HFF-Myc (cell line): Measurements from ENCODE around the gene PRKN.

ENCODE experiments used
- DNase-seq: peaks from one replicate; pipeline ENCODE4 v3.0.0-alpha.2; 2011; ENCODE audit warnings: low read depth; ENCODE audit errors: extremely low read depth
- H3K4me3 ChIP-seq: replicated peaks from 2 replicates; pipeline ENCODE4 v1.5.1; 2011; ENCODE audit warnings: low read depth, mild to moderate bottlenecking, control low read depth, low read length
- CTCF ChIP-seq: IDR thresholded peaks from 2 replicates; pipeline ENCODE4 v1.5.1; 2012; ENCODE audit warnings: mild to moderate bottlenecking, low read depth, low read length, control low read depth; ENCODE audit errors: missing control alignments

PRKN gene

DNA sequence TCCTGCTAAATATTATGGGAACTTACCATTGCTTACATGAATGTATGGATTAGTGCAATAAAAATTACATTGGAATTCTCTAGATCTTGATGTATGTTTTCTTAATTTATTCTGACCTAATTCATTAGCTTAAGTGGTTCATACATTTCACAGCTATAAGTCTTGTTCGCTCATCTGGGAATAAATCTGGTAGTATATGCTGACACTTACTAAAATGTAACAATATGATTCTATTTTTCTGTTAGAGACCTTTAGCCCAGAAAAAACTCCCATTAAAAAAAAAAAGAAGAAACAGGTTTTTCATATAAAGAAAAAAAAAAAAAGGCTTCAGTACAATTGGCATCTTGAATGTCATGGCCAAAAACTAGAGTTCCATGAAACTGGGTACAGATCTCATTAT, 1059.6 kb downstream of the PRKN start:
- no peak for TF ChIP-seq CTCF
- no peak overlapping the region for H3K4me3 ChIP-seq
- DNase-seq, result no peak

DNA sequence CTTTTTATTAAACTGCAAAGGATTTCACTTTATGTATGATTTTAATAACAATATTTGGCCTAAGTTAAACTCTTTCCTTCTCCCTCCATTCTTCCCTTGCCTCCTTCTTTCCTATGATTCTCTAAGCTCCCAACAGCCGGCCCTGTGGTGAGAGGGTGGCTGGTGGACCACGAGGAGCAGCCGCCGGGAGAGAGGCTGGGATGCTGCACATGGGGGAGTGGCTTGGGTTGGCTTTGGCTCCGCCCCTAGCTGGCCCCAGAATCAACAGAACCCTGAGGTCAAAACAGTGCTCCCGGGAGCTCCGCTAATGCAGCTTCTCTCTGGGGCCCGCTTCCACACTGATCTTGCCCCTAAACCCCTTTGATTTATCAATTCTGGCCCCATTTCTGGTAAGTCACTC, 1063.9 kb downstream of the PRKN start:
- H3K4me3 ChIP-seq, result no peak overlapping the region
- TF ChIP-seq CTCF, result no peak
- no peak for DNase-seq

DNA sequence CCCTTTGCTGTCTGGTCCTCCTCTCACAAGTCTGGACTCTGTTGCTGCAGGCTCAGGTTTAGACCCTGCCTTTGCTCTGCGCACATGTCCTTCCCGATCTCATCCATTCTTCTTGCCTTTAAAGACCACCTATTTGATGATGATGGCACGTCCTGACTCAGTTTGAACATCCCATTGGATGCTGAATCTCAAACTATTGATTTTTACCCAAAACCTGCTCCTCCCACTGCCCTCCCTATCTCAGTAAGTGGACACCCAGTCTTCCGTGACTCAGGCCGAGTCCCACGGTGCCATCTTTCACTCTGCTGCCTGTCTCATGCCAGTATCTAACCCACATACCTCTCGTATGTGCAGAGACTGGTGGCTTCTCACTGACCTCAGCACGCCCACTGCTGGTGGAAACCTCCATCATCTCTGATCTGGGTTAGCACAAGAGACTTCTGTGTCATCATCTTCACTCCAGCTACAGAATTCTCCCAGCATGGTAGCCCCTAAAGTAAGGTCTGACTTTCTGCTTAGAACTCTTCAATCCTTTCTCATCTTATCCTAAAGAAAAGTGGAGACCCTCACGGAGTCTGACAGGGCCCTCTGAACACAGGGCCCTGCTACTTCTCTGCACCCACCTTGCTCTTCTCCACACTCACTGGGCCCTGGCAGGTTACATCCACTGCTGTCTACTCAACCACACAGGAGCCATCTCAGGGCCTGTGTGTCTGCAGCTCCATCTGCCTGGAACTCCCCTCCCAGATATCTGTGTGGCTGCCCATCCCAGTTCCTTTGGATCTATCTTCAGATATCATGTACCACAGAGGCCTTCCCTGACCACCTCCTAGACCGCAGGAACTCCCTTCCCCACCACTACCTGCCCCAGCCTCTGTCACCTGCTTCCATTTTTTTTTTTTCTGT, 1066.6 kb downstream of the PRKN start:
- TF ChIP-seq CTCF, result no peak
- no peak overlapping the region for H3K4me3 ChIP-seq
- DNase-seq, result no peak

- no peak for DNase-seq
- TF ChIP-seq CTCF, result no peak
- H3K4me3 ChIP-seq, result no peak overlapping the region
These were observed 1069.4 kb downstream of the PRKN start for GRCh38 chr6:161658211-161658610.

- no peak for DNase-seq
- H3K4me3 ChIP-seq, result no peak overlapping the region
- TF ChIP-seq CTCF, result no peak
These were observed 1073.4 kb downstream of the PRKN start for GRCh38 chr6:161654209-161654608.

- no peak for DNase-seq
- no peak for TF ChIP-seq CTCF
- no peak overlapping the region for H3K4me3 ChIP-seq
These were observed 1075.6 kb downstream of the PRKN start for GRCh38 chr6:161651949-161652348.

GRCh38 chr6:161649841-161650240, 1077.7 kb downstream of the PRKN start:
- TF ChIP-seq CTCF, result no peak
- H3K4me3 ChIP-seq, result no peak overlapping the region
- no peak for DNase-seq
